HCT116 (cell line): ENCODE results near the gene FRRS1. TPM values are rescaled to one million over a fixed set of nuclear protein-coding genes. Genes with fewer than 3 reads are reported as not detected.

Experiments
- ATAC-seq: fragments of 200-7000 bp; cut with Tn5 transposase; 2 replicates; pipeline ENCODE4 v1.9.1; 2020; ENCODE audit warnings: mild to moderate bottlenecking, moderate library complexity
- BruUV-seq: library from RNA; stranded (reverse); fragments of 400-500 nt; replicated peaks from 2 replicates; lab custom pipeline; 2021; lab: Mats Ljungman, UMichigan
- CTCF ChIA-PET: fragments of 300-600 bp; sonication (Branson Sonifier 250); formaldehyde crosslinking; loops from one replicate; lab custom pipeline; 2021; ENCODE audit warnings: antibody characterized with exemption; lab: Charles Lee
- POLR2A ChIA-PET: fragments of 300-600, 350-600 bp; sonication (Branson Sonifier 250); formaldehyde crosslinking; loops from one replicate; lab custom pipeline; 2021; ENCODE audit warnings: antibody characterized with exemption; lab: Charles Lee
- RAD21 ChIA-PET, 2 experiments: fragments of 300-600 bp; sonication (Branson Sonifier 250); formaldehyde crosslinking; loops; one replicate each; lab custom pipeline; 2023; ENCODE audit warnings: low total read pairs in 2 of 2; ENCODE audit not compliant: uncharacterized antibody in 2 of 2, unreplicated experiment in 2 of 2, low non-redundant PET in 1 of 2; lab: Charles Lee
- DNase-seq: peaks from one replicate; pipeline ENCODE4 v3.0.0-alpha.2; 2010; ENCODE audit warnings: low read depth, low spot score
- H2AFZ ChIP-seq: fragments of 200-600 bp; shearing (Covaris generic), sonication (generic); 2 replicates; pipeline ENCODE4 v1.6.1; 2017; ENCODE audit warnings: low read depth, mixed run types, mixed read lengths, antibody characterized with exemption, low read length; ENCODE audit not compliant: poor library complexity, severe bottlenecking
- H3K27ac ChIP-seq: 2 replicates; pipeline ENCODE4 v1.5.1; 2012; ENCODE audit warnings: low read depth, low read length
- H3K27me3 ChIP-seq: fragments of 200-600 bp; sonication (generic); 2 replicates; pipeline ENCODE4 v1.6.1; 2016; ENCODE audit warnings: mixed run types, low read length, mixed read lengths; ENCODE audit not compliant: insufficient read depth
- H3K36me3 ChIP-seq, 2 experiments: fragments of 200-500 bp in 1 of 2; fragments of 200-600 bp in 1 of 2; sonication (Bioruptor generic) in 1 of 2; sonication (generic) in 1 of 2; 2 replicates each; pipeline versions ENCODE4 v1.5.1 to v1.6.1; 2014 to 2016; ENCODE audit warnings: low read length in 2 of 2, inconsistent platforms in 1 of 2, mixed read lengths in 1 of 2, mixed run types in 1 of 2; ENCODE audit not compliant: insufficient read depth in 2 of 2, control insufficient read depth in 1 of 2
- H3K4me1 ChIP-seq, 2 experiments: fragments of 200-600 bp in 1 of 2; sonication (generic) in 1 of 2; 2 replicates each; pipeline versions ENCODE4 v1.5.1 to v1.6.1; 2012 to 2017; ENCODE audit warnings: low read length in 2 of 2, inconsistent platforms in 1 of 2, mild to moderate bottlenecking in 1 of 2, mixed read lengths in 1 of 2, mixed run types in 1 of 2, moderate library complexity in 1 of 2; ENCODE audit not compliant: insufficient read depth in 2 of 2, control insufficient read depth in 1 of 2
- H3K4me2 ChIP-seq: fragments of 200-600 bp; sonication (generic); 2 replicates; pipeline ENCODE4 v1.6.1; 2017; ENCODE audit warnings: mixed run types, low read length, mixed read lengths
- H3K4me3 ChIP-seq, 2 experiments: fragments of 200-600 bp in 1 of 2; sonication (generic) in 1 of 2; replicated peaks in 1 of 2; 2 replicates each; pipeline ENCODE4 v1.5.1; 2011 to 2016; ENCODE audit warnings: low read length in 2 of 2, control low read depth in 1 of 2, low read depth in 1 of 2, mild to moderate bottlenecking in 1 of 2, mixed read lengths in 1 of 2, mixed run types in 1 of 2
- H3K79me2 ChIP-seq: fragments of 200-600 bp; sonication (generic); 2 replicates; pipeline ENCODE4 v1.6.1; 2017; ENCODE audit warnings: mild to moderate bottlenecking, mixed run types, low read length, moderate library complexity, mixed read lengths; ENCODE audit not compliant: insufficient read depth
- H3K9ac ChIP-seq: fragments of 200-600 bp; sonication (generic); 2 replicates; pipeline ENCODE4 v1.6.1; 2016; ENCODE audit warnings: low read length, mixed read lengths
- H3K9me2 ChIP-seq: fragments of 200-600 bp; sonication (generic), shearing (Covaris generic); 2 replicates; pipeline ENCODE4 v1.6.1; 2017; ENCODE audit warnings: mixed run types, mild to moderate bottlenecking, moderate library complexity; ENCODE audit not compliant: insufficient read depth
- H3K9me3 ChIP-seq, 2 experiments: fragments of 200-500 bp in 1 of 2; fragments of 200-600 bp in 1 of 2; sonication (Bioruptor generic) in 1 of 2; sonication (generic) in 1 of 2; 2 replicates each; pipeline ENCODE4 v1.6.1; 2014 to 2017; ENCODE audit warnings: low read length in 2 of 2, mixed read lengths in 2 of 2, inconsistent platforms in 1 of 2, low read depth in 1 of 2, mild to moderate bottlenecking in 1 of 2, mixed run types in 1 of 2, moderate library complexity in 1 of 2; ENCODE audit not compliant: control insufficient read depth in 1 of 2, insufficient read depth in 1 of 2
- H4K20me1 ChIP-seq: fragments of 200-600 bp; sonication (generic), shearing (Covaris generic); 2 replicates; pipeline ENCODE4 v1.6.1; 2017; ENCODE audit warnings: mixed run types, mild to moderate bottlenecking, moderate library complexity; ENCODE audit not compliant: insufficient read depth
- CBX3 ChIP-seq: IDR thresholded peaks from 2 replicates; pipeline ENCODE4 v1.6.1; 2012; ENCODE audit warnings: low read depth
- CEBPB ChIP-seq: IDR thresholded peaks from 2 replicates; pipeline ENCODE4 v1.6.1; 2012; ENCODE audit warnings: low read depth
- EGR1 ChIP-seq: IDR thresholded peaks from 2 replicates; pipeline ENCODE4 v1.6.1; 2012; ENCODE audit warnings: low read depth
- ELF1 ChIP-seq: IDR thresholded peaks from 2 replicates; pipeline ENCODE4 v1.6.1; 2012; ENCODE audit warnings: low read depth, borderline replicate concordance
- EZH2 ChIP-seq: fragments of 200-600 bp; sonication (generic); IDR thresholded peaks from 2 replicates; pipeline ENCODE4 v1.6.1; 2017; ENCODE audit warnings: antibody characterized with exemption, mixed run types
- POLR2A ChIP-seq: IDR thresholded peaks from 2 replicates; pipeline ENCODE4 v1.7.0; 2011; ENCODE audit warnings: borderline replicate concordance; ENCODE audit not compliant: insufficient read depth, insufficient read length; ENCODE audit errors: extremely low read depth
- POLR2AphosphoS5 ChIP-seq: IDR thresholded peaks from 2 replicates; pipeline ENCODE4 v1.6.1; 2011; ENCODE audit warnings: mild to moderate bottlenecking, low read depth, low read length, moderate library complexity
- RAD21 ChIP-seq: IDR thresholded peaks from 2 replicates; pipeline ENCODE4 v1.6.1; 2012; ENCODE audit warnings: low read depth, mild to moderate bottlenecking
- SIN3A ChIP-seq: IDR thresholded peaks from 2 replicates; pipeline ENCODE4 v1.6.1; 2012; ENCODE audit warnings: low read depth
- SP1 ChIP-seq: IDR thresholded peaks from 2 replicates; pipeline ENCODE4 v1.6.1; 2012; ENCODE audit warnings: low read depth
- SRF ChIP-seq: IDR thresholded peaks from 2 replicates; pipeline ENCODE4 v1.6.1; 2012; ENCODE audit warnings: low read depth
- YY1 ChIP-seq: IDR thresholded peaks from 2 replicates; pipeline ENCODE4 v1.6.1; 2011; ENCODE audit warnings: low read length, low read depth, moderate library complexity, mild to moderate bottlenecking; ENCODE audit not compliant: insufficient replicate concordance; ENCODE audit errors: extremely low read depth
- ZBTB33 ChIP-seq: IDR thresholded peaks from 2 replicates; pipeline ENCODE4 v1.6.1; 2011; ENCODE audit warnings: mild to moderate bottlenecking, low read length, moderate library complexity; ENCODE audit not compliant: insufficient replicate concordance; ENCODE audit errors: extremely low read depth
- ZNF274 ChIP-seq: fragments of 200-500 bp; sonication (Bioruptor generic); IDR thresholded peaks from 2 replicates; pipeline ENCODE4 v1.6.1; 2014; ENCODE audit warnings: mild to moderate bottlenecking, low read depth, low read length, inconsistent platforms
- intact Hi-C: fragments of 100-400 bp; cut with micrococcal nuclease; formaldehyde crosslinking; loops from 2 replicates; pipeline ENCODE4 v1.10.0; 2022
- total RNA-seq: library from RNA; stranded (reverse); gene quantifications from one replicate; pipeline ENCODE4 v1.2.1, GENCODE V29; 2021; ENCODE audit not compliant: unreplicated experiment
- TF ChIP-seq, protein P1 (sequence below): IDR thresholded peaks from 2 replicates; pipeline ENCODE4 v1.6.1; 2012
- TF ChIP-seq, protein P2 (sequence below): IDR thresholded peaks from 2 replicates; pipeline ENCODE4 v1.6.1; 2012

The FRRS1 gene
- total RNA-seq, 1 experiment from 2014 or later: 19.8 TPM

GRCh38 chr1:99669821-99670220 lies 96.6 kb downstream of the FRRS1 start:
- no peak overlapping the region for H3K9ac ChIP-seq
- no peaks in the 10 kb centered on the region for H3K9me2 ChIP-seq
- CTCF ChIA-PET: no interaction called here
- no peaks in the 10 kb centered on the region for H3K4me1 ChIP-seq
- no peaks in the 10 kb centered on the region for H3K27me3 ChIP-seq
- BruUV-seq: no TSS peak
- no peak for TF ChIP-seq YY1
- POLR2A ChIA-PET: no interaction called here
- H3K4me3 ChIP-seq: no peak overlapping the region
- no peak overlapping the region for H2AFZ ChIP-seq
- no peaks in the 10 kb centered on the region for H4K20me1 ChIP-seq
- H3K36me3 ChIP-seq: no peaks in the 10 kb centered on the region
- H3K9me3 ChIP-seq: no peaks in the 10 kb centered on the region
- no peaks in the 10 kb centered on the region for H3K79me2 ChIP-seq
- ATAC-seq (no peak), DNase-seq (no peak)
- intact Hi-C loops: no loop called here
- H3K27ac ChIP-seq: no peak overlapping the region
- RAD21 ChIA-PET: no interaction called here
- H3K4me2 ChIP-seq: no peak overlapping the region

DNA sequence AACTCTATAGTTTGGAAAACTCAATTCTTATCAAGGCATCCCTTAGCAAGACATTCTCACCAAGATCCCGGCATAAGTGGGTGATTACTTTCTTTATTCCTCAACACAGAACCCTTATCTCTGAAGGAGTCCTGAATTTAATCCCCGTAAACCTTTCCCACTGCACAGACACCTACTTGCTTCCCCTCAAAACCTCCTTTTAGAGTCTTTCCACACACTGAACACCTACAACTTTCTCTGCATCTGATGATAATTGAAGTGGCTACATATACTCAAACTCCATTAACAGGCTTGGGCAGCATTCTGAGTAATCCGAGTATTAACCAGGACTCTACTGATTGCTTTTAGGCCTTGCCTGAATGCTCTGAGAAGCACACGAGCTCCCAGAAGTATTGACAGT lies 97.1 kb downstream of the FRRS1 start:
- intact Hi-C loops: no loop called here
- Histone ChIP-seq H2AFZ (no peak overlapping the region), H3K4me1 (no peaks in the 10 kb centered on the region), H3K27ac (no peak overlapping the region), H3K4me3 (no peak overlapping the region), H3K4me2 (no peak overlapping the region), H4K20me1 (no peaks in the 10 kb centered on the region), H3K79me2 (no peaks in the 10 kb centered on the region), H3K9me2 (no peaks in the 10 kb centered on the region), H3K27me3 (no peaks in the 10 kb centered on the region)
- ChIA-PET POLR2A (no interaction called here), RAD21 (no interaction called here)
- BruUV-seq: no TSS peak
- no peak for TF ChIP-seq ZBTB33
- TF ChIP-seq, protein P1, sequence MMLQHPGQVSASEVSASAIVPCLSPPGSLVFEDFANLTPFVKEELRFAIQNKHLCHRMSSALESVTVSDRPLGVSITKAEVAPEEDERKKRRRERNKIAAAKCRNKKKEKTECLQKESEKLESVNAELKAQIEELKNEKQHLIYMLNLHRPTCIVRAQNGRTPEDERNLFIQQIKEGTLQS: no peak
- TF ChIP-seq SIN3A: no peak
- no peak for TF ChIP-seq ZNF274
- TF ChIP-seq EZH2: no peak
- TF ChIP-seq CEBPB: no peak
- TF ChIP-seq POLR2A: no peak
- TF ChIP-seq ELF1: no peak
- TF ChIP-seq EGR1: no peak
- TF ChIP-seq POLR2AphosphoS5: no peak
- TF ChIP-seq YY1: no peak
- TF ChIP-seq SRF: no peak
- TF ChIP-seq RAD21: no peak
- TF ChIP-seq, protein P2, sequence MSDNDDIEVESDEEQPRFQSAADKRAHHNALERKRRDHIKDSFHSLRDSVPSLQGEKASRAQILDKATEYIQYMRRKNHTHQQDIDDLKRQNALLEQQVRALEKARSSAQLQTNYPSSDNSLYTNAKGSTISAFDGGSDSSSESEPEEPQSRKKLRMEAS: no peak
- no peak for TF ChIP-seq SP1
- no peak for TF ChIP-seq CBX3
- TF ChIP-seq, all 23 proteins: peak for 0
- ATAC-seq (no peak), DNase-seq (no peak)
- Histone ChIP-seq H3K9me3 (no peaks in the 10 kb centered on the region), H3K36me3 (no peaks in the 10 kb centered on the region), H3K9ac (no peak overlapping the region)
- CTCF ChIA-PET: no interaction called here
